Pancreas (tissue), 10 donors: ENCODE results near the gene TUBA4B. TPM values are rescaled to one million over a fixed set of nuclear protein-coding genes. Genes with fewer than 3 reads are reported as not detected.
"Not testable (repeated sequence)": the region's sequence is repeated elsewhere in the genome, so short reads cannot be mapped to it uniquely, and the experiment has no call there.

Source experiments
- ATAC-seq, 4 donors: fragments of 200-7000 bp; cut with Tn5 transposase; one replicate each; pipeline versions ENCODE4 v1.8.0 to v1.9.1; 2020; ENCODE audit warnings: mild to moderate bottlenecking in 4 of 4, moderate library complexity in 4 of 4
- DNase-seq, 6 donors: peaks; one replicate each; pipeline ENCODE4 v3.0.0-alpha.2; 2020
- FAIRE-seq: peaks from 2 replicates; lab custom pipeline; 2012; peaks lifted over from hg19 to GRCh38; lab: Jason Lieb, UNC
- H3K27ac ChIP-seq, 4 donors: fragments of 200-600 bp; sonication (generic); 1 replicate in 3 of 4; 2 replicates in 1 of 4; pipeline versions ENCODE4 v1.5.0 to v1.8.0; 2020
- H3K27me3 ChIP-seq, 4 donors: fragments of 200-600 bp; one replicate each; pipeline ENCODE4 v1.8.0; 2021
- H3K36me3 ChIP-seq, 3 donors: fragments of 200-600 bp; sonication (generic) in 1 of 3; one replicate each; pipeline versions ENCODE4 v1.5.0 to v1.8.0; 2020 to 2021
- H3K4me1 ChIP-seq, 3 donors: fragments of 200-600 bp; one replicate each; pipeline ENCODE4 v1.8.0; 2021
- H3K4me3 ChIP-seq, 4 donors: fragments of 200-600 bp; sonication (generic) in 2 of 4; one replicate each; pipeline versions ENCODE4 v1.5.0 to v1.8.0; 2020 to 2021
- H3K9me3 ChIP-seq, 4 donors: fragments of 200-600 bp; one replicate each; pipeline ENCODE4 v1.8.0; 2021
- WGBS, 2 donors: extraction: QIAGEN DNeasy Blood & Tissue Kit; methylation state at CpG; one replicate each; pipeline ENCODE4 v1.1.7; 2013; 5-methylcytosine and 5-hydroxymethylcytosine counted together
- intact Hi-C, 3 donors: fragments of 100-400 bp; cut with DNase I; formaldehyde crosslinking; loops; one replicate each; pipeline versions ENCODE4 v1.11.1 to v1.14.2; 2022
- polyA plus RNA-seq, 2 donors: library from polyadenylated mRNA; stranded (reverse); fragments of 200-250 nt; gene quantifications; one replicate each; pipeline ENCODE4 v1.2.3, GENCODE V29; 2013
- total RNA-seq, 6 donors: library from RNA; stranded (reverse); fragmentation: NEBNext Ultra II Directional in 4 of 6; extraction: Animal tissue kit (Norgen Biotek cat#: 25700) in 4 of 6; gene quantifications; one replicate each; pipeline versions ENCODE4 v1.2.1 to v1.2.4, GENCODE V29; 2021 to 2023
- TF ChIP-seq, protein P1 (sequence below), 4 donors: fragments of 200-600 bp; sonication (generic) in 3 of 4; IDR thresholded peaks; one replicate each; pipeline versions ENCODE4 v1.5.0 to v1.8.0; 2021; ENCODE audit warnings: antibody characterized with exemption in 4 of 4
- donor health status: healthy with polysubstance abuse.
- donor health status: DM: no; HTN: no; CAD: no; lungs with moderate emphysema.
- donor health status: DM: no; HTN: no; CAD: no.
- donor health status: control.
- donor health status: control.
- donor health status: Bipolar disorder and iron deficiency.
- donor health status: DM: yes; HTN: yes; CAD: no.
- donor health status: DM: no; HTN: no; CAD: no.
- donor health status: DM: no; HTN: no; CAD: no.
- donor health status: DM: yes; HTN: yes; CAD: no.

The TUBA4B gene
- total and polyA plus RNA-seq, 8 donors: not detected

DNA sequence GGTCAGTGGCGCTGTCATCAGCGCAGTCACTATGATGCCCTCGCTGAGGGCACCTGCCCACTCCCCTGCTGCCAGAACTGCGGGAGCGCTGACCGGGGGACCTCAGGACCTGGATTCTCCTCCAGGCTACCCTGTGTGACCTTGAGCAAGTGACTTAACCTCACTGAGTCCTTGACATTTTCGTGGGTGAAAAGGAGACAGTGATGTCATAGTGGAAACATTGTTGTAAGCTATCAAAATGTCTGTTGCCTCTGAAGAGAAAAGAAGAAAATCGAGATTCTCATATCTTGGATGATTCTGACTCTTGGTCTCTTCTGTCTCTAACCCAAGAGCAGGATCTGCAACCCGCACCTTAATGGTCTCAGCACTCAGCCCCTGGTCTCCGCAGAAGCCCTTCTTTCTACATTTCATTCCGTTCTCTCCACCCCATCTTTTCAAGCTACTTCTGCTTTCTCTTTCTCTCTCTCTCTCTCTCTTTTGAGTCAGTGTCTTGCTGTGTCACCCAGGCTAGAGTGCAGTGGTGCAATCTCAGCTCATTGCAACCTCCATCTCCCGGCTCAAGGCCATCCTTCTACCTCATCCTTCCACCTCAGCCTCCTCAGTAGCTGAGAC, 1.7 kb downstream of the TUBA4B start:
- peaks cover 0 to 5% (median 0%) of the 10 kb centered on the region in 3 donors for H3K36me3 ChIP-seq
- TF ChIP-seq, protein P1, sequence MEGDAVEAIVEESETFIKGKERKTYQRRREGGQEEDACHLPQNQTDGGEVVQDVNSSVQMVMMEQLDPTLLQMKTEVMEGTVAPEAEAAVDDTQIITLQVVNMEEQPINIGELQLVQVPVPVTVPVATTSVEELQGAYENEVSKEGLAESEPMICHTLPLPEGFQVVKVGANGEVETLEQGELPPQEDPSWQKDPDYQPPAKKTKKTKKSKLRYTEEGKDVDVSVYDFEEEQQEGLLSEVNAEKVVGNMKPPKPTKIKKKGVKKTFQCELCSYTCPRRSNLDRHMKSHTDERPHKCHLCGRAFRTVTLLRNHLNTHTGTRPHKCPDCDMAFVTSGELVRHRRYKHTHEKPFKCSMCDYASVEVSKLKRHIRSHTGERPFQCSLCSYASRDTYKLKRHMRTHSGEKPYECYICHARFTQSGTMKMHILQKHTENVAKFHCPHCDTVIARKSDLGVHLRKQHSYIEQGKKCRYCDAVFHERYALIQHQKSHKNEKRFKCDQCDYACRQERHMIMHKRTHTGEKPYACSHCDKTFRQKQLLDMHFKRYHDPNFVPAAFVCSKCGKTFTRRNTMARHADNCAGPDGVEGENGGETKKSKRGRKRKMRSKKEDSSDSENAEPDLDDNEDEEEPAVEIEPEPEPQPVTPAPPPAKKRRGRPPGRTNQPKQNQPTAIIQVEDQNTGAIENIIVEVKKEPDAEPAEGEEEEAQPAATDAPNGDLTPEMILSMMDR (IDR thresholded peaks at IDR 0.05): no peak
- peaks cover 10 to 35% (median 20%) of the 10 kb centered on the region in 3 donors for H3K4me1 ChIP-seq
- H3K27ac ChIP-seq: peak overlapping the region; percentile 73 to 89 (median 78)
- intact Hi-C loops: no loop called here
- no peaks in the 10 kb centered on the region for H3K9me3 ChIP-seq
- peak overlapping the region; percentile 58 to 82 (median 64) for H3K4me3 ChIP-seq
- FAIRE-seq (no peak), DNase-seq (no peak), ATAC-seq (peak; percentile 3 to 10 (median 8))
- 24 to 27% methylated on average over 12 of the region's 12 CpGs for WGBS, 2 donors
- H3K27me3 ChIP-seq: no peaks in the 10 kb centered on the region

DNA sequence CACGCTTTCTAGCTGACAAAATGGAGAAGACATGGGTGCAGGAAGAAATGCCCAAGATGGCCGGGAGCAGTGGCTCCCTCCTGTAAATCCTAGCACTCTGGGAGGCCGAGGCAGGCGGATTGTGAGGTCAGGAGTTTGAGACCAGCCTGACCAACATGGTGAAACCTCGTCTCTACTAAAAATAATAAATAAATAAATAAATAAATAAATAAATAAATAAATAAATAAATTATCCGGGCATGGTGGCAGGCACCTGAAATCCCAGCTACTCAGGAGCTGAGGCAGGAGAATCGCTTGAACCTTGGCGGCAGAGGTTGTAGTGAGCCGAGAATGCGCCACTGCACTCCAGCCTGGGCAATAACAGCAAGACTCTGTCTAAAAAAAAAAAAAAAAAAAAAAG, 5.9 kb downstream of the TUBA4B start:
- H3K4me3 ChIP-seq, H3K9me3 ChIP-seq, intact Hi-C loops, DNase-seq, H3K27ac ChIP-seq, H3K36me3 ChIP-seq, ATAC-seq, FAIRE-seq, H3K4me1 ChIP-seq, H3K27me3 ChIP-seq: not testable (repeated sequence)
- WGBS, 2 donors: 81 to 88% methylated on average over 10 of the region's 10 CpGs

DNA sequence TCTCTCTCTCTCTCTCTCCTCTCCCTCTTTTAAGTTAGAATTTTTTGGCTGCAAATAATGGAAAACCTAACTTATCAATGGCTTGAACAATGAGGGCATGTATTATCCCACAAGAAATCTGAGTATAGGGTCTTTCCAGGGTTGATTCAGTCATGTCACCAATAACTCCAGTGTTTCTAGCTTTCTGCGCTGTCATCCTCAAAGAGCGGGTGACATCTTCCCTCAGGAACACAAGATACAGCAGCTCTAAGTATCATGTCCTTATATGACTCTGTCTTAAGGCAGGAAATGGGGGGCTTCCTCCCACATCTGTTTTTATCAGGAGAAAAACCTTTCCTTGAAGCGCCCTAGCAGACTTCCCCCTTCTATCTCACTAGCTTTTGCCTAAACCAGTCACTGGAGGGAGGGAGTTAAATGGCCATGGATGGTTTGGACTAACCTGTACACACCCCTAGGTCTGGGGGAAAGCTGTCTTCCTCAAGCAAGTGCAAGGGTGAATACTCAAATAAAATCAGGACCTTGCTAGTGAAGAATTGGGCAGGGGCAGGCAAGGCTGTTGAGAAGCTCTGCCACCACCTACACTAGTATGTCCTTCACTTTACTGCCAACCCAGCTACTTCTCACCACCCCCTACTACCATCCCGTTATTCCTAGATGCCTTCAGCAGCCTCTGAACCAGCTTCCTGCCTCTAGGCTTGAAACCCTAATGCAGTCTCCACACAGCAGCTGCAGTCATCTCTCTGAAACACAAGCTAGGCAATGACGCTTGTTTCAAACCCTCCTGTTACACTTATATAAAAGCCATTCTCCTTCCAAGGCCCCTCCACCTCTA, 8.2 kb downstream of the TUBA4B start:
- ATAC-seq: no peak
- no peak overlapping the region for H3K4me3 ChIP-seq
- DNase-seq: no peak
- intact Hi-C loops: no loop called here
- H3K27ac ChIP-seq: no peak overlapping the region
- H3K9me3 ChIP-seq: no peaks in the 10 kb centered on the region
- no peak for FAIRE-seq
- TF ChIP-seq, protein P1 (IDR thresholded peaks at IDR 0.05): no peak
- H3K36me3 ChIP-seq: no peaks in the 10 kb centered on the region
- WGBS, 2 donors: 64% methylated on average over 5 of the region's 5 CpGs
- H3K4me1 ChIP-seq: no peaks in the 10 kb centered on the region
- H3K27me3 ChIP-seq: no peaks in the 10 kb centered on the region

DNA sequence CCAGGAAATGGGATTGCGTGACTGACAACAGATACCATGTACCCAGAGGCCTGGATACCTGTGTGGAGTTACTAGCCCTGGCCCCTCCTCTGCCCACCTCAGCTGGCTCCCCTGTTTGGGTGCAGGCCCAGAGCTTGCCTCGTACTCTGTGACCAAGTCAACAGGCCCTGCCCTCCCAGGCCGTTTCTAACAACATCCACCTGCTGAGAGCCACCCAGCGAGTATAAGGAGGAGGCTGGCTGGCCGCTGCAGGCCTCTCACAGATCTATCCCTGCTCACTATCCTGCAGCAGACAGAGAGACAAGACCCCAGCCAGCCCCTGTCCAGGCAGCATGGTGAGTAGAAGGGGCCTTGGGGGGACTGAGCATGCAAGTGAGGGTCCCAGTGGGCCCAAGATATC, 13.2 kb downstream of the TUBA4B start:
- Histone ChIP-seq H3K9me3 (no peaks in the 10 kb centered on the region), H3K27ac (no peak overlapping the region), H3K27me3 (no peaks in the 10 kb centered on the region), H3K36me3 (no peaks in the 10 kb centered on the region), H3K4me3 (no peak overlapping the region), H3K4me1 (no peaks in the 10 kb centered on the region)
- intact Hi-C loops: no loop called here
- WGBS, 2 donors: 76 to 78% methylated on average over 5 of the region's 5 CpGs
- ATAC-seq (no peak), FAIRE-seq (no peak), DNase-seq (no peak)
- TF ChIP-seq, protein P1 (IDR thresholded peaks at IDR 0.05): no peak

DNA sequence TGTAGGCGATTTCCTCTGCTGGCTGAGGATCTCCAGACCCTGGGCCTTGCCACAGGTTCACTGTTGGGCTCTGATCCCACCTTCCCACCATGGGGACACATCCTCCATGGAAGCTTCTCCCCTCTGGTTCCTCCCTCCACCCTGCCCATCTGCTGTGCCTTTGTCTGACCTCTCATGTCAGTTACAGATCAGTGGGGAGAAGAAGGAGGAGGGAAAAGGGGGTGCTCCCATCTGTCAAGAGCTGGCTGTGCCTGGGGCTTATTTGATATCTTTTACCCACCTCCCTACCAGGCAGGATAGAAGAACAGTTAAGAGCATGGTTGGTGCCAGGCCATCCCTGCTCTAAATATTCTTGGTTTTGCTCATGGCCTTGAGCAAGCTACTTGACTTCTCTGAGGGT, 13.8 kb downstream of the TUBA4B start:
- no peaks in the 10 kb centered on the region for H3K4me1 ChIP-seq
- ATAC-seq (no peak), FAIRE-seq (no peak), DNase-seq (no peak)
- no peaks in the 10 kb centered on the region for H3K9me3 ChIP-seq
- 83 to 100% methylated on average over 1 of the region's 1 CpG for WGBS, 2 donors
- no peaks in the 10 kb centered on the region for H3K36me3 ChIP-seq
- H3K27ac ChIP-seq: no peak overlapping the region
- TF ChIP-seq, protein P1 (IDR thresholded peaks at IDR 0.05): no peak
- no peaks in the 10 kb centered on the region for H3K27me3 ChIP-seq
- no peak overlapping the region for H3K4me3 ChIP-seq
- intact Hi-C loops: no loop called here
